Sigmoid colon (tissue), 7 donors: ENCODE measurements around the gene AVPI1. TPM values are rescaled to one million over a fixed set of nuclear protein-coding genes. Genes with fewer than 3 reads are reported as not detected.

Experiments used
- DNase-seq: peaks from one replicate; pipeline ENCODE4 v3.0.0-alpha.2; 2019
- H3K27ac ChIP-seq, 4 donors: fragments of 200-600 bp; sonication (generic); one replicate each; pipeline ENCODE4 v1.5.1; 2016 to 2019; ENCODE audit warnings: mild to moderate bottlenecking in 1 of 4
- H3K27me3 ChIP-seq, 3 donors: fragments of 200-600 bp; sonication (generic); one replicate each; pipeline ENCODE4 v1.5.1; 2019; ENCODE audit warnings: mild to moderate bottlenecking in 1 of 3
- H3K36me3 ChIP-seq, 4 donors: fragments of 200-600 bp; sonication (generic); one replicate each; pipeline ENCODE4 v1.5.1; 2016 to 2019
- H3K4me1 ChIP-seq, 4 donors: fragments of 200-600 bp; sonication (generic); one replicate each; pipeline ENCODE4 v1.5.1; 2017 to 2019
- H3K4me3 ChIP-seq, 4 donors: fragments of 200-600 bp; sonication (generic); one replicate each; pipeline ENCODE4 v1.5.1; 2017 to 2019; ENCODE audit warnings: mild to moderate bottlenecking in 2 of 4, moderate library complexity in 1 of 4
- H3K9me3 ChIP-seq, 4 donors: fragments of 200-600 bp in 3 of 4; sonication (generic) in 3 of 4; one replicate each; pipeline versions ENCODE4 v1.5.1 to v1.6.1; 2013 to 2019
- EP300 ChIP-seq, 4 donors: sonication (generic); formaldehyde crosslinking; IDR thresholded peaks; one replicate each; pipeline ENCODE4 v1.6.1; 2017; ENCODE audit warnings: antibody characterized with exemption in 4 of 4
- POLR2A ChIP-seq, 2 donors: fragments of 450-650 bp; IDR thresholded peaks; one replicate each; pipeline ENCODE4 v1.6.1; 2016; ENCODE audit warnings: antibody characterized with exemption in 2 of 2, mild to moderate bottlenecking in 2 of 2, moderate library complexity in 2 of 2
- POLR2AphosphoS5 ChIP-seq, 4 donors: sonication (generic); formaldehyde crosslinking; IDR thresholded peaks; one replicate each; pipeline ENCODE4 v1.6.1; 2017; ENCODE audit warnings: antibody characterized with exemption in 4 of 4
- WGBS, 2 donors: extraction: QIAGEN DNeasy Blood & Tissue Kit; methylation state at CpG; one replicate each; pipeline ENCODE4 v1.1.7; 2013; 5-methylcytosine and 5-hydroxymethylcytosine counted together
- intact Hi-C: fragments of 100-400 bp; cut with DNase I; formaldehyde crosslinking; loops from one replicate; pipeline ENCODE4 v1.15.1; 2023
- polyA plus RNA-seq, 3 donors: library from polyadenylated mRNA; stranded (reverse); fragments of 200-250 nt; gene quantifications; one replicate each; pipeline ENCODE4 v1.2.3, GENCODE V29; 2013
- total RNA-seq, 4 donors: library from RNA; depleted of rRNA; stranded (reverse); fragments of >200 nt; gene quantifications; one replicate each; pipeline ENCODE4 v1.1.0, GENCODE V29; 2016
- TF ChIP-seq, protein P1 (sequence below), 4 experiments: fragments of 450-650 bp in 3 of 4; fragments of 200-600 bp in 1 of 4; IDR thresholded peaks; one replicate each; pipeline ENCODE4 v1.5.1; 2016 to 2019; ENCODE audit warnings: antibody characterized with exemption in 4 of 4, mild to moderate bottlenecking in 3 of 4, moderate library complexity in 2 of 4
- donor health status: healthy with polysubstance abuse.
- donor health status: Bipolar disorder and iron deficiency.
- donor health status: healthy.

AVPI1 gene
- total and polyA plus RNA-seq, 7 donors, result 10.5 to 58.3 (median 16.1) TPM

DNA sequence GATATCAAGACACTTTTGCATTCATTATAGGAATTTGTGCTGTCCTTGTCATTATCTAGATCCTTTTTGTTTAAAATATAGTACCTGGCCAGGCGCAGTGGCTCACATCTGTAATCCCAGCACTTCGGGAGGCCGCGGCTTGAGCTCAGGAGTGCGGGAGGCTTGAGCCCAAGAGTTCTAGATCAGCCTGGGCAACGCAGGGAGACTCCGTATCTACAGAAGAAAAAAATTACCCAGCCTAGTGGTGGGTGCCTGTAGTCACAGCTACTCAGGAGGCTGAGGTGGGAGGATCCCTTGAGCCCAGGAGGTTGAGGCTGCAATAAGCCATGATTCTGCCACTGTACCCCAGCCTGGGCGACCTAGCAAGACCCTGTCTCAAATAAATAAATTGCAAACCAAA, 53.1 kb downstream of the AVPI1 start:
- no peaks in the 10 kb centered on the region for H3K36me3 ChIP-seq
- TF ChIP-seq POLR2A (IDR thresholded peaks at IDR 0.05) (no peak), EP300 (IDR thresholded peaks at IDR 0.05) (no peak), POLR2AphosphoS5 (IDR thresholded peaks at IDR 0.05) (no peak)
- TF ChIP-seq, protein P1, sequence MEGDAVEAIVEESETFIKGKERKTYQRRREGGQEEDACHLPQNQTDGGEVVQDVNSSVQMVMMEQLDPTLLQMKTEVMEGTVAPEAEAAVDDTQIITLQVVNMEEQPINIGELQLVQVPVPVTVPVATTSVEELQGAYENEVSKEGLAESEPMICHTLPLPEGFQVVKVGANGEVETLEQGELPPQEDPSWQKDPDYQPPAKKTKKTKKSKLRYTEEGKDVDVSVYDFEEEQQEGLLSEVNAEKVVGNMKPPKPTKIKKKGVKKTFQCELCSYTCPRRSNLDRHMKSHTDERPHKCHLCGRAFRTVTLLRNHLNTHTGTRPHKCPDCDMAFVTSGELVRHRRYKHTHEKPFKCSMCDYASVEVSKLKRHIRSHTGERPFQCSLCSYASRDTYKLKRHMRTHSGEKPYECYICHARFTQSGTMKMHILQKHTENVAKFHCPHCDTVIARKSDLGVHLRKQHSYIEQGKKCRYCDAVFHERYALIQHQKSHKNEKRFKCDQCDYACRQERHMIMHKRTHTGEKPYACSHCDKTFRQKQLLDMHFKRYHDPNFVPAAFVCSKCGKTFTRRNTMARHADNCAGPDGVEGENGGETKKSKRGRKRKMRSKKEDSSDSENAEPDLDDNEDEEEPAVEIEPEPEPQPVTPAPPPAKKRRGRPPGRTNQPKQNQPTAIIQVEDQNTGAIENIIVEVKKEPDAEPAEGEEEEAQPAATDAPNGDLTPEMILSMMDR (IDR thresholded peaks at IDR 0.05), result peak in 2 of 4 experiments; percentile 21 to 26
- no peak for DNase-seq
- H3K27me3 ChIP-seq, result no peaks in the 10 kb centered on the region
- 31 to 81% methylated on average over 8 of the region's 8 CpGs for WGBS, 2 donors
- no peaks in the 10 kb centered on the region for H3K9me3 ChIP-seq
- intact Hi-C loops, result loop anchor here (5.0 kb wide), 1 partner anchor 137 kb away; the partner anchor contains the start of genes MMS19 and UBTD1
- peaks cover 0 to 14% (median 7%) of the 10 kb centered on the region in 4 donors for H3K4me1 ChIP-seq
- H3K27ac ChIP-seq, result peak overlapping the region; percentile 64 to 81 (median 74)
- peak overlapping the region; percentile 59 to 90 (median 74) for H3K4me3 ChIP-seq

DNA sequence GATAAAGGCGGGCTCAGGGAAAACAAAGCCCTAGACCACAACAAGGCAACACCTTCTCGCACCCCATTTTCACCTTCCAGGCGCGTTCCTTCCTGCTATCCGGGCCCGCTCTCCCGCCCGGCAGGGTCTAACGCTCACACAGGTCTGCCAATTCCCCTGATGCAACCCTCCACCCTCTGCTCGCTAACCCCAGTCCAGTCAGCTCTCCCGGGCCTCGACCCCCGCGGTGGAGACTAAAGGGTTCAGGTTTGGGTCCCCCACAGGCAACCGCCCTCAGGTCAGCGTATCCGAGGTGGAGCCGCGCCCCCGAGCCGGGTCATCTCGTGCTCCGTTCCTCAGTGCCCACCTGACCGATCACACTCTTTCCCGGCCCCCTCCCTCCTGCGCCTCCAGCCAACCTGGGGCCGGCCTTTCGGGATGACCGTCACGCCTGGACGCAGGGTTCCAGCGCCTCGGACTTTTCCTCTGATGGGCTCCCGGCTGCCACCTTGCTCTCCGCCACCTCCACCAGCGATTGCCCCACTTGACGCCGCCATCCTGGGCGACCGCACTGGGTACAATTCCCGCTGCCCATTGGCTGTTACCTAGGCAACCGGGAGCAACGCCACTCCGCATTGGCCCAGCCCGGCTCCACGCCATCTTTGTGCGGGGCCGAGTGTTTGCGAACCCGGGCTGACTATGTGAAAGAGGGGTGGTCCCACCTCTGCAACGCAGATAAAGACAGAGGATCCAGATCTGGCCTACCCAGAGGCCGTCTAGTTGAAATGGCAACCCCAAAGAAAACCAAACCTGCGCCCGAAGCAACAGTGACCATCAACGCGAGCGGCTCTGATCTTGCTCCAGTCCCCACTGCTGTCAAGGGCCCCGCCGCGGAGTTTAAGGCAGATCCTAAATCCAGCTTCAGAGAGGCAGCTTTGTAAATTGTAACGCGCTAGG, 53.8 kb downstream of the AVPI1 start, which contains the start of gene MORN4:
Gene MORN4, minus strand, starts transcription at position 552 of the 936 bp plus-strand sequence. CDS start 13,847 bp downstream, outside the sequence.
- Histone ChIP-seq H3K27me3 (no peaks in the 10 kb centered on the region), H3K9me3 (no peaks in the 10 kb centered on the region), H3K36me3 (no peaks in the 10 kb centered on the region), H3K4me1 (peaks cover 0 to 14% (median 7%) of the 10 kb centered on the region in 4 donors), H3K27ac (peak within 1 kb of the TSS; percentile 64 to 81 (median 74)), H3K4me3 (peak within 1 kb of the TSS; percentile 59 to 90 (median 74))
- DNase-seq, result peak; percentile 97
- WGBS, 2 donors, result 2 to 4% methylated on average over 62 of the region's 62 CpGs
- TF ChIP-seq EP300 (IDR thresholded peaks at IDR 0.05) (no peak), POLR2AphosphoS5 (IDR thresholded peaks at IDR 0.05) (peak in 3 of 4 donors; percentile 24 to 66 (median 55)), POLR2A (IDR thresholded peaks at IDR 0.05) (no peak)
- TF ChIP-seq, protein P1 (IDR thresholded peaks at IDR 0.05), result no peak
- intact Hi-C loops, result loop anchor here (5.0 kb wide), 1 partner anchor 136 kb away; the partner anchor contains the start of genes MMS19 and UBTD1

DNA sequence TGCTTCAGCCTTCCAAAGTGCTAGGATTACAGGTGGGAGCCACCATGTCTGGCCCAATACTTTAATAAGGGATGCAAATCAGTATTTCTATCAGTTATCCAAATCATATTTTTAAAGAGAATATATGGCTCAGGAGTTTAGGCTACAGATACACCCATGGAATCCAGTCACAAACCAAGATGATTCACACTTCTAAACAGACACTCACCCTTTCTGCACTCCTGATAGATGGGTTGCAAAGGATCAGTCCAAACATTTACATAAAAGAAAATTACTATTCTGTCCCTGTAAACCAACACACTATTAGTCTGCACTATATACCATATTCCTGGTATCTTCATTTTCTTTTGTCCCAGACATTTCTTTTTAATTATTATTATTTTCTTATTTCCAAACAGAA, 55.9 kb downstream of the AVPI1 start:
- H3K9me3 ChIP-seq, result no peaks in the 10 kb centered on the region
- TF ChIP-seq POLR2A (IDR thresholded peaks at IDR 0.05) (no peak), POLR2AphosphoS5 (IDR thresholded peaks at IDR 0.05) (no peak), EP300 (IDR thresholded peaks at IDR 0.05) (no peak)
- TF ChIP-seq, protein P1 (IDR thresholded peaks at IDR 0.05), result no peak
- H3K4me3 ChIP-seq, result no peak overlapping the region
- no peaks in the 10 kb centered on the region for H3K27me3 ChIP-seq
- H3K4me1 ChIP-seq, result peaks cover 0 to 14% (median 7%) of the 10 kb centered on the region in 4 donors
- intact Hi-C loops, result loop anchor here (5.0 kb wide), 1 partner anchor 134 kb away; the partner anchor contains the start of genes MMS19 and UBTD1
- H3K27ac ChIP-seq, result no peak overlapping the region
- no peak for DNase-seq
- H3K36me3 ChIP-seq, result no peaks in the 10 kb centered on the region

DNA sequence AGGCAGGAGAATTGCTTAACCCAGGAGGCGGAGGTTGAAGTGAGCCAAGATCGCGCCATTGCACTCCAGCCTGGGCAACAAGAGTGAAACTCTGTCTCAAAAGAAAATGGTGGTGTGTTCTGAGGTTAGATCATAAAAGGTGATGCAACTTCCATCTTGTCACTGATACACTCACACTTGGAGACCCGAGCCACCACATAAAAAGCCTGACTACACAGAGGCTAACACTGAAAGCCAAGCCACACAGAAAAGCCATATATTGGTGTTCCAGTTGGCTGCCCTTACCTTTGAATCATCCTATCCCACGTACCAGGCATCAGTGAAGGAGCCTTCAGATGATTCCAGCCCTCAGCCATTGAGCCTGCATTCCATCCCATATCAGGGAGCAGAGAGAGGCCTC, 57.8 kb downstream of the AVPI1 start:
- no peaks in the 10 kb centered on the region for H3K27me3 ChIP-seq
- H3K27ac ChIP-seq, result no peak overlapping the region
- peaks cover 0 to 14% (median 7%) of the 10 kb centered on the region in 4 donors for H3K4me1 ChIP-seq
- intact Hi-C loops, result no loop called here
- no peak for DNase-seq
- H3K4me3 ChIP-seq, result no peak overlapping the region
- TF ChIP-seq, protein P1 (IDR thresholded peaks at IDR 0.05), result no peak
- TF ChIP-seq POLR2A (IDR thresholded peaks at IDR 0.05), result no peak
- TF ChIP-seq POLR2AphosphoS5 (IDR thresholded peaks at IDR 0.05), result no peak
- no peak for TF ChIP-seq EP300 (IDR thresholded peaks at IDR 0.05)
- H3K36me3 ChIP-seq, result no peaks in the 10 kb centered on the region
- H3K9me3 ChIP-seq, result no peaks in the 10 kb centered on the region
- 92 to 96% methylated on average over 5 of the region's 5 CpGs for WGBS, 2 donors
